ENCODE data around the gene ZNF428.
"Not testable (repeated sequence)": the region's sequence is repeated elsewhere in the genome, so short reads cannot be mapped to it uniquely, and the experiment has no call there.

ZNF428 gene

GRCh38 chr19:43616306-43616705, 3.1 kb downstream of the ZNF428 start:
- no peak for DNase-seq

- DNase-seq: no peak
These were observed 7.1 kb downstream of the ZNF428 start for GRCh38 chr19:43612374-43612773.

- no peak for DNase-seq
These were observed 7.6 kb downstream of the ZNF428 start, which contains the start of gene SRRM5 for GRCh38 chr19:43611788-43612187. Gene SRRM5, plus strand, starts transcription at chr19:43612088. Its CDS starts 34 bp downstream, at chr19:43612122.

- DNase-seq: no peak
These were observed 8.9 kb downstream of the ZNF428 start for GRCh38 chr19:43610493-43610892.

- no peak for DNase-seq
These were observed 9.6 kb downstream of the ZNF428 start for GRCh38 chr19:43609872-43610271.

- no peak for DNase-seq
These were observed 11.9 kb downstream of the ZNF428 start for GRCh38 chr19:43607238-43608205.

- DNase-seq: no peak
These were observed 12.7 kb downstream of the ZNF428 start for GRCh38 chr19:43606569-43607229.

- no peak for DNase-seq
These were observed 13.4 kb downstream of the ZNF428 start for GRCh38 chr19:43605875-43606568.

- DNase-seq: not testable (repeated sequence)
These were observed 19.1 kb downstream of the ZNF428 start for GRCh38 chr19:43600326-43600725.

GRCh38 chr19:43599635-43600295, 19.7 kb downstream of the ZNF428 start:
- DNase-seq: no peak

- no peak for DNase-seq
These were observed 20.8 kb downstream of the ZNF428 start for GRCh38 chr19:43598445-43599240.

- DNase-seq: no peak
These were observed 21.6 kb downstream of the ZNF428 start for GRCh38 chr19:43597876-43598275.

GRCh38 chr19:43596842-43597461, 22.5 kb downstream of the ZNF428 start:
- DNase-seq: no peak

GRCh38 chr19:43595999-43596841, 23.2 kb downstream of the ZNF428 start, which contains the start of the genes IRGQ and ZNF576:
Gene IRGQ, minus strand, starts transcription at chr19:43596134. Its CDS starts 796 bp downstream, at chr19:43595338.
Gene ZNF576, plus strand, starts transcription at chr19:43596595. Its CDS starts 514 bp downstream, at chr19:43597109.
- DNase-seq: peak; percentile 98

- DNase-seq: no peak
These were observed 23.8 kb downstream of the ZNF428 start for GRCh38 chr19:43595605-43595998.

GRCh38 chr19:43594710-43595604, 24.5 kb downstream of the ZNF428 start:
- peak; percentile 41 for DNase-seq

- DNase-seq: no peak
These were observed 25.2 kb downstream of the ZNF428 start for GRCh38 chr19:43594081-43594697.

- no peak for DNase-seq
These were observed 26.6 kb downstream of the ZNF428 start for GRCh38 chr19:43592800-43593350.
